GM21717 (cell line): ENCODE data around the gene DLG2.
A peak's percentile ranks its signal among the peaks of the same experiment; 100 is the strongest.
"Not testable (repeated sequence)": the region's sequence is repeated elsewhere in the genome, so short reads cannot be mapped to it uniquely, and the experiment has no call there.

Source experiments
- ATAC-seq: cut with Tn5 transposase; IDR thresholded peaks from one replicate; pipeline ENCODE4 v1.9.1; 2021; ENCODE audit warnings: mild to moderate bottlenecking, moderate library complexity; ENCODE audit not compliant: unreplicated experiment

DLG2 gene

DNA sequence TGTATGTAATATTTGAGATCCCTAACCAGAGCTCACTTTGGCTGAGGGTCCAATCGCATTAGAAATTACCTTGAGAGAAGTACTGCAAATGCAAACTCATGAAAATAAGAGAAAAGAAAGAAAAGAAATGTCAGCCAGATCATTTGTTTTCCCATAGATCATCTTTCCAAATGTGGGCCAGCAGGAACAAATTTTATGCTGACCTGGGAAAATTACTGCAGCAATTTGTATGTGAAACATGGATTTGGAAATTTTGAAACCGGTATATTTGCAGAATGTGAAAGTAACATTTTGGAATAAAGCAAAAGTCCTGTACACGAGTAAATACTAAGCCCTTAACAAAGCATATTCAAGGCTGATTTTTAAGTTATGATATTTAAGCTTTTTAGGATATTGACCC, 1282.1 kb downstream of the DLG2 start:
- no peak for ATAC-seq

DNA sequence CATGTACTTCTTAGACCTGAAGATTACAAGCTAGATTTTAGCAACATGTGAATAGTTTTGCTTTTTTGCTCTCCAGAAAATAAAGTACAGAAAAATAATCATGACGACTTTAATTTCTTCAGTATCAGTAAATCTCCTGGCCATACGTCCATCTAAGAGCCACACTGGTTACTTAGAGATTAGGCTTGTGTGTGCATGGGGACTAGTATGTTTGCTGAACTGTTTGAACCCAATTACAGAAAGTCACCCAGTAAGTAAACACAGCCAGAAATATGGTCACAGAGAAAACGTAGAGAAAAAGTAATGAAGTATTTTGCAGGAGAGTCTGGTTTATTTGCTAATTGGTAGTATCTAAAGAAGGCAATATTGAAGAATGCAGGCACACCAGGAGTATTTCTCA, 1287.3 kb downstream of the DLG2 start:
- ATAC-seq, result no peak

DNA sequence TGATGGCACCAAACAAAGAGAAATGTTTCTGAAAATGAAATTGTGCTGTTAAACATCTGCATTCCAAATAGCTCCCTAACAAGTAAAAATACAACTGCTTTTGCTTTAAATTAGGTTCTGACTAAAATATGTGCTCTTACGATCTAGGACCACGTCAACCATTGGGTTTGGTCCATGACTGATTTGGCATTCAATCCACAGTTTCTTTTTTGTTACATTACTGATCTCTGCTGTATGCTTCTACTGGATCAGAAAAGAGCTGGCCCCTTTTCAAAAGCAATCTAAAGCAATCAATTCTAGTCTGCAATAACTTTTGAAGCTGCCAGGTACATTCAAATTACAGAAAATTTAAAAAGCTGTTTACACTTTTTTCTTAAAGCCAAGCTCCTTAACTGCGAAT, 1293.9 kb downstream of the DLG2 start:
- ATAC-seq, result no peak

DNA sequence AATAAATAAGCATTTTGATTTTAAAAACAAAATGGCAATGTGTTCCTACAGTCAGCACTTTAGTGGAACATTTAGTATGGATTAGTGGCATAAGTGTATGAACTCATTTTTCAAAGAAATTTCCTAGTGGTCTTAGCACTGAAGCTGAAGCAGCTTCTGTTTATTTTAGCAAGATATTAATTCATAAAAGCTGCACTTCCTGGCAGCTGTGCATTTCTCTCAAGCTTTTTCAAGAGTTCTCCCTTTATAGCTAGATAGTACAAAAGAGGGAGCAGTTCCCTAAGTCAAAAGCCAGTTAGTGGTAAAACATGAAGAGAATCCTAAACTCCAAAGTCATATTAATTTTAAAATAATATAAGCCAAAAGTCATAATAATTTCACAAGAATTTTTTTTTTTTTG, 1304.9 kb downstream of the DLG2 start:
- no peak for ATAC-seq

DNA sequence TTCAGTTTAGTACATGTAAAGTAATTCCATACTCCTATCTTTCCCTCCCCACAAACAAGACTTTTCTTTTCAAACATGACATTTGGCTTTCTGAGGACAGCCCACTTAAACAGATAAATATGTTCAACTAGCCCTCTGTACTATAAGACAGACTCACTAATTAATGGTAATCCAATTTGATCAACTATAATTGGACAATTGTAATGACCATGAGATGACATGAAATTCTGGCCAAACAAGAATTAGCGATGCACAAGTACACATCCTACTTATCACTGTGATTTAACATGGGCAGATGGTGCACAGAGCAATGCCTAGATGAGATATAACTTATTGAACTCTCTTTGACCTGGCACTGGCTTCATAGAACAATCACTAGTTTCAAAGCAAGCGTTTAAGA, 1307.3 kb downstream of the DLG2 start:
- no peak for ATAC-seq

DNA sequence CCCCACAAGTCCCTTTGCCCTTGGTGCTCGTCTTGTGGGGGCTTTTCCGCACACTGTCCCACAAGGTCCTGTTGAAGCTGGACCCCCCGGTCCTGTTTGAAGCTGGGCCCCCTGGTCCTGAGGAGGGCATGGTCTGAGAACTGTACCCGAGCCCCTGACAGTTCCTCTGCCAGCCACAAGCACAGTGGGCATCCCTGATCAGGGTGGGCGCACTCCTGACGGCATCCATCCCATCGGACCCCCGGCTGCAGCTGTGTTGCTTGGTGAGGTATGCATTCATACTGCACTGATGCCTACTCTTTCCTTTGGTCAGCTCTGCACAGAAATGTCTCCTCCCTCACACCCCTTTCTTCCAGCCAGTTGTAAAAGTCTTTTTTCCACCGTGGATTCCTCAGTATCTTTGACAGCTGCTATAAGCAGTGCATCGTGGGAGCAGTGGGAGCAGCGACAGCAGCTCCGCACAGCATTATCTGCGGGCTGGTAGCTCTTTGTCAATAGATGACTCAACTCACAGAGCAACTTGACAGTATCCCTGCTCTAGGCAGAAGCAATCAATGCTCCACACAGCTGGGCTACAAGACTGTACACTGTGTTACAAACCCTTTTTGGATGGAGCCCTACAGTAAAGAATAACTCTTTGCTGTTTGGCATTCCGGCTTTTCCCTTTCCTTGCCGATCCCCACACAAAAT, 1310.1 kb downstream of the DLG2 start:
- no peak for ATAC-seq

DNA sequence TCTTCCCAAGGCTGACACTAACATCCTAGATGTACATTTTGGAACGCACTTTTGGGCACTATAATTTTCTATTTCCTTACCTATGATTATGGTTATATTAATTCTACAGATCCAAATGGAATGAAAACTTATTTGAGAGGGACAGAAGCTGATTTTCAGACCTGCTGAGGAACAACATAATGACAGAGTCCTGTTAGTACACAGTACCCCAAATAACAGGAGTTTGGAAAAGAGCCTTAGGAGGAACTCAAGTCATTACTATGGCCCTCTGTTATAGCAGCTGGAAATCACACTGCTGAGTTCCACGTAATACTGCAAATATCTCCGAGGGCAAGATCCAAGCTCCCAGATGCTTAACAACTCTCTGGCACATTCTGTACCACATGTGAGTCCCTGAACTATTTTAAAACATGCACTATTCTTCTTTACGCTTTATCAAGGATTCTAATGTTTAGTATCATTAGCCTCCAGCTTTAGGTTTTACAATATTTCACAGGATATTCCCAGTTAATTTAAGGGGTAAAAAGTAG, 1313.2 kb downstream of the DLG2 start:
- ATAC-seq, result no peak

DNA sequence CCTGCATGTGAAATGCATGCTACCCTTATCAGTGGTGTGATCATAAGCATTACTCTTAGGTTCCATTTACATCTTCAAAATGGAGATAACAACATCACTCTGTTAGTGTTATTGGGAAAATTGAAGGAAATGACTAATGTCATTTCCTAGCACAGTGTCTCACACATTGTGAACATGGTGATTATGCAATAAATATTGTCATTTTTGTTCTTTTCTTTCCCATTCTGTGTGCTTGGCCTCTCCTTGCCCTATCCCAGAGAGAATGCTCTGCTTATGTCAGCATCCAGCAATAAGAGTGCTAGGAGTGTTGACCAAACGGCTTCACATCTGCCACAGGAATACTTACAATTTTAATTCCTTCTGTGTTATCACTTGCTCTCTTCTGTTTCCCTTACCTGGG, 1316.9 kb downstream of the DLG2 start:
- no peak for ATAC-seq

DNA sequence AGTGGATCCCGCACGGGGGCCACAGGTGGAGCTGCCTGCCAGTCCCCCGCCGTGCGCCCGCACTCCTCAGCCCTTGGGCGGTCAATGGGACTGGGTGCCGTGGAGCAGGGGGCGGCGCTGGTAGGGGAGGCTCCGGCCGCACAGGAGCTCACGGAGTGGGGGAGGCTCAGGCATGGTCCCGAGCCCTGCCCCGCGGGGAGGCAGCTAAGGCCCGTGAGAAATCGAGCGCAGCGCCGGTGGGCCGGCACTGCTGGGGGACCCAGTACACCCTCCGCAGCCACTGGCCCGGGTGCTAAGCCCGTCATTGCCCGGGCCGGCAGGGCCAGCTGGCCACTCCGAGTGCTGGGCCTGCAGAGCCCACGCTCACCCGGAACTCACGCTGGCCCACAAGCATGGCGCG, 1318.7 kb downstream of the DLG2 start:
- ATAC-seq, result not testable (repeated sequence)

DNA sequence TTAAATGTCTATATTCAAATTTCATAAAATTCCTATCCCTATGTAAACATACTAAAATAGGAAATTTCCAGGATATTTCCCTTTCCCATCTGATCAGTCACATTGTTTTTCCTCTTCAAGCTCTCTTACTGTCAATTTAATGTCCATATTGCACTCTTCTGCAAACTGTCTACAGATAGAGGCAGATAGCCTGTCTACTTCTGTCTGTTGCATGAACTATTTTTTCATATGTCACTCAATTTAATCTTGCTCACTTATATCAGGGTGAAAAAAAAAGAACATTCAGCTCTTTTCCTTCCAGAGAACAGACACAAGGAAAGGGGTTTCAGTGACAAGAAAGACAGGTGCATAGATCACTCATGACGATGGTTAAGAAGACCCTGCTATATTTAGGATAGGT, 1327.1 kb downstream of the DLG2 start:
- ATAC-seq, result no peak

DNA sequence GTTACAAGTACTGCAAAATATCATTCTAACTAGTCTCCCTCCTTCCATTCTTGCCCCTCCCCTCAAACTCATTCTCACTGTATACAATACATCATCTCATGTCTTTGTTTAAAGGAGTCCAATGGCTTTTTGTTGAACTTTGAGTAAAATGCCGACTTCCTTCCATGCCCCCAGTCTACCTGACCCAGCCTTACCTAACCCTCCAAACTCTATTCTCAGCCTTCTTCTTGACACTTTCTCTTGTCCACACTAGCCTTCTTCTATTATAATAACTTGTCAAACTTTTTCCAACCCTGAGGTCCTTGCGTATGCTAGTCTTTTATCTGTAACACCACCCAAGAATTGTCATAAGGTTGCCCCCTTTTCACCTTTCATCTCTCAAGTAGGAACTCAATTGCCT, 1329.6 kb downstream of the DLG2 start:
- ATAC-seq, result no peak

DNA sequence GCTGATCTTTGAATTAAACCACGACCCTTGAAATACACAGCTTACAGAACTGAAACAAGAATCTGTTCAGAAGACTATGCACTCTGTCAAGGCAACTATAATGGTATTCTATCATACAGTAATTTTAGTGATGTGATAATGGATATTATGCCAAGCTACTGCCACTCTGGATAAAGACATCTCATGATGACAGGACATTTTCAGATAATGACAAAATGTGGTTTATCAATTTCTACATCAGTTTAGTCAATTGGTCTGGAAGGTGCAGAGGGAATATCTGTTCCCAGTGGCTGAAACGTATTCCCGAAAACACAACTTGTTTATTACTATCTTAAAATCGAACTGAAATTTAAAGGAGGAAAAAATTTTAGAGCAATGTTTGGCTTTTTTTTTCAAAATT, 1331.3 kb downstream of the DLG2 start:
- no peak for ATAC-seq

DNA sequence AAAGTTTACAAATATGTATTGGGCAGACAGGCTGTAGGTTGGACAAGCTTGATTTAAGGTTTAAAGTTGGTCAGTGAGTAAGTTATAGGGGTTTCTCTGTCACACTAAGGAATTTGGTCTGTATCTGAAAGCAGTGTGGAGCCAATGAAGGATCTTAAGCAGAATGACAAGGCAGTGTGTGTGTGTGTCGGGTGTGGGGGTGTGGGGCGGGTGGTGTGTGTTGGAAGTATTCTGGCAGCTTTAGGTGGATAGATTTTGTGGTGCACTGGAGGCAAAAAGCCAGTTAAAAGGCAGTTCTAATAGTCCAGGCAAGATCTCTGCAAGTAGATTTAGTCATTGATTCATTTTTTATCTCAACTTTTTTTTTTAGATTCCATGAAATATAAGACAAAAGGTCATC, 1334.2 kb downstream of the DLG2 start:
- ATAC-seq, result no peak

DNA sequence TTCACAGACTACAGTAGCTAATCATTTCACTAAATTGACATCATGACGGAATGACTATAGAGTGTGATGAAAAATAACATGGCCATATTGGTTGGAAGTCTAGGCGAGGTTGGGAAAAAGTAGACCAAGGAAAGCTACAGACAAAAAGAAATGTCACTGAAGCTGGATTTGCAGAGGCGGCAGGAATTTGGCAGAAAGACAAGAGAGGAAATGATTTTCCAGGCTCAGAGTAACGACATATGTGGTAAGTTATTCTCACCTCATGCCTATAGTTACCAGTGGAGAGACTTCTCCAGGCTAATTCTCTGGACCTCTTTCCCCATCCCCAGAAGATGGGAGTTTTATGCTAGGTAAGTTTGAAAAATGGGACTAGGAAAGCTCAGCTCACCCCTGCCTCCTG, 1335.1 kb downstream of the DLG2 start:
- no peak for ATAC-seq

DNA sequence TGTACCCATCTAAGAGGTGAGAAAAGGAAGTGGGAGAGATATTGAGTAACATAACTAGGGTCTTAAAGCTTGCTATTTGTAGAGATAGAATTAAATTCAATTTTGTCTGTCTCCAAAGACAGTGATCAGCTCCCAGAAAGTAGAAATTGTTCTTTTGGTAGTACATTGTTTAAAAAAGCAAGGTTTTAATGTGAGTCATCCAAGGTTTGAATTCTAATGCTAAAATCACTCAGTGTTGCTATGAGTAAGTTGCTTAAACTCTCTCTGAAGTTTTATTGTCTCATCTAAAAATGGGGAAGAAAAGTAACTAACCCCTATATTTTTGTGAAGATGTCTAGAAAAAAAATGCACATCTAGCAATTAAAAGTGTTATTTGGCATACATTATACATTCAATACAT, 1336.5 kb downstream of the DLG2 start:
- ATAC-seq, result no peak

DNA sequence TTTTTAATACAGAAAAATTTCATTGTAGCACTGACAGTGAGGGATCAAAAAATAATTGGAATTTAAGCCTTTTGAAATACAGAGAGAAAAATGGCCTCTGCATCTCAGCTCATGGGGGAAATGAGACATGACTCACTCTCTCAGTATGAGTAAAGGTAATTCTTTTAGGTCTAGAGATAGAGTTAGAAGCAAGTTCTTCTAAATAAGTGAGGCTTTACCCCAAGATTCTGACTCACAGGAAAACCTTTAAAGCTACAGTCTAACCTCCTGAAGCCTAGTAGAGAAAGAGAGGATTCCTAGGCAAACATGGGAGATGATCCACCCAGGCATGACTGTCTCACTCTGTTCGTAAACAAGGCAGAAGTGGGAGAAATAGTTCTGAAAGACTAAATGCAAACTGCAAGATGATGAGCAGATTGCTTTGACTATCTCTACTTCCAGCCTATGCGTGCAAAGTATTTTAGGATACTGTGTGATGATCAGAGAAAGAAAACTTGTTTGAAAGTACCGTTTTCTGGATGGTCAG, 1337.7 kb downstream of the DLG2 start:
- ATAC-seq, result peak; percentile 99

DNA sequence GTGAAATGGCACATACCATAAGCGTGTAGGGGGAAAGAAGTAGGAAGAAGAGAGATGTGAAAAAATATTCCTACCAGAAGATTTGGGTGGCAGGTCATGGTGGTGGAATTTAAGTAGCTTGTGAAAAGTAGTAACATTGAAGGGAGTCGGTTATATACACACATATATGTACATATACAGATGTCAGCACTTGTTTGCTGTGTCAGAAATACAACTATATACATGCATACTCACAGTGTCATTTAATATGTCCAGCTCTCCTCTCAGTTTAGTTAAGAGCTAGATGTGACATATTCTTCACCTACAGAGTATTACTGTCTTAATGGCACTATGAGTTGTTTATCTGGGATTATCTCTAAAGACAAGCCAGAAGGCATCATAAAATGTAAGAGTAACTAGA, 1353.6 kb downstream of the DLG2 start:
- no peak for ATAC-seq

DNA sequence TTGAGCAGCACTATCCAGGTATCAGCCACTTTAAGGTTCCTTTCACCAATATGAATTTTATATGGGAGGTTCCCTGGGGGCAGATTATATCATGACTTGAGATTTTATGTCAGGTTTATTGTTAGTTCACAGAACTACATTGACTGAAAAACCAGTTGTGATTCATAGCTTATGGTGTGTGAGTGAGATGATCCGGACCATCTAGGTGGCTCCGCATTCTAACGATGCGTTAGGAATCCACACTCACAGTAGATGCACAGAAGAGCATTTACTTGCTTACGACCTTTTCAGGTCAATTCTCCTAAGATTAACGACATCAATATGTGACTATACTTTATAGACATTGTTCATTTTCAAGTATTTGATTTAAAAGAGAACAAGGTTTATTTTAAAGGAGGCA, 1356.7 kb downstream of the DLG2 start:
- ATAC-seq, result no peak

DNA sequence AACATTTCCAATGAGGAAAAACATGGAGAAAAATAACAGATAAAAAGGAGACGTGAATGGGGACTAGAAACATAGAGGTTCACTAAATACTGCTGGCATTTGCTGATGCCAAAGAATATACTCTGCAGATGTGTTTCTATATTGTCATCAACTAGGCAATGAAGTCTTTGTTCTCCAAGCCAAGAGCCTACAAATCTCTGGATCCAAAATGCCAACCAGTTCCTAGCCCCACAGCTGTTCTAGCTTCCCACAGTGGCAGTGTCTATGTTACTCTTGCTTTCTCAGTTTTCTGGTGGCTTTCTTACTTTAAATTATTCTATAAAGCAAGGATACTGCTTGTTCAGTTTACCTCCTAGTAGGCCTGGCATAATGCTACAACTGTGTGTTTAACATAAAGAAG, 1363.1 kb downstream of the DLG2 start:
- no peak for ATAC-seq

DNA sequence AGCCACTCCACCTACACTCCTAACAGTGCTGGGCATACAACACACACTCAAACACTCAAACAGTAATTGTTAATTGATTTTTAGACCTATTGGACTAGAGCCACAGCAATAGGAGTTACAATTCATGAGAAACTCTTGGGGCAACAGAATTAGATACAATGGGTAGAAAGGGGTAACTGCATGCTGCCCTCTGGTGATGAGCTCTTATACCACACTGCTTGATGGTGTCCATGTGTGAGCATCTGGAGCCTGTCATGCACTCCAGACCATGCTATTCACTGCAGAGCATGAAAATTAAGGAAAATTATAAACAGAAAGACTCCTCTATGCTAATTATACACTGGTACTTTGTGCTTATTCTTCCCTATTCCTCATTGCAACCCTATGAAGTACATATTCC, 1365.4 kb downstream of the DLG2 start:
- no peak for ATAC-seq

DNA sequence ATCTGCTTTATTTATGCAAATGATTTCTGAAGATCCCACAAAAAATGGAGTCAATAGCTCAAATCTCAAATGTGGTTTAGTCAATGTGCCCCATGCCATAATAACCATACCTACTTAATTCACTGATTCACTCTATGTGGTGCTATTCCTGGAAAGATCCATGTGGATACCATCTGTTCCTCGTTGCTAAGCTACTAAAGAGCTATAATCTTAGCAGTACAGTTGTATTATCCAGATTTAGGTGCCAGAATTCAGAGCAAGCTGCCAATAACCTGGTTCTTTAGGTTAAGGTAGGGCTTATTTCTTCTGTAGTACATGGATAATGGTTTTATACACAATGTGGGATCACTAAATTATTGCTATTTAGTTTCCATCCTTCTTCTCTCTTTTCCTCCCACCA, 1366.3 kb downstream of the DLG2 start:
- no peak for ATAC-seq

DNA sequence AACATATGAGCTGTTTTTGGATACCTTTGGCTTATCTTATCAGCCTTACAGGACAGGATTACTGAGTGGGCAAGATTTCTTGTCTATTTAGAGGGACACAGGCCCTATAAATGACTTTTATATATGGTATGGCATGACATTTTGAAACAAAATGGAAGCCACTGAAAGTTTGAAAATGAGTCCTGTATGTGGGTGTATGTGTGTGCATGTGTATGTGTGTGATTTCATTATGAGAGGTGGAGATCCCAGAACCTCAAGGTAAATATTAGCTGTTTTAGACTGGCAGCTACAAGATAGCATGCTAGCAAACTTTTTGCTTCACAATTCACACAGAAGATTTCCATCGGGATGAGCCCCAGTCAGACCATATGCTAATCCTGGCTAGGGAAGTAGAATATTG, 1370.5 kb downstream of the DLG2 start:
- ATAC-seq, result no peak

DNA sequence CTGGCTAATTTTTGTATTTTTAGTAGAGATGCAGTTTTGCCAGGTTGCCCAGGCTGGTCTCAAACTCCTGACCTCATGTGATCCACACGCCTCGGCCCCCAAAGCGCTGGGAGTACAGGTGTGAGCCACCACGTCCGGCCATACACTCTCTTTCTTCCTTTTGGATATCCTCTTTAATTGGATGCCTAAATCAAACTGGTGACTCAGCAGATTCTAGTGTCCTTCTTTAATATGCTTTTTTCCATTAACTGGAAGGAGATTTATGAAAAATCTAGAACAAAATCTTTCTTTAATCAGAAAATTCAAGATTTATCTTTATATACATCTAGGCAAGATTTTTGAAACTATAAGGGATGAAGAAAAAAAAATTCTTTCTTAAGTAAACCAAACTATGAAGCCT, 1371.7 kb downstream of the DLG2 start:
- no peak for ATAC-seq
